OCI-LY3 (cell line): ENCODE results near the gene EIF4A3.

Experiments used
- H2AFZ ChIP-seq: fragments of 200-600, 300-600 bp; shearing (Covaris generic); 2 replicates; pipeline ENCODE4 v1.6.0; 2014; ENCODE audit warnings: antibody characterized with exemption, low read depth, low read length
- H3K27ac ChIP-seq: fragments of 200-600, 300-600 bp; sonication (generic); 2 replicates; pipeline ENCODE4 v1.5.1; 2014; ENCODE audit warnings: mild to moderate bottlenecking, low read length, moderate library complexity, mixed read lengths
- H3K27me3 ChIP-seq: fragments of 200-600, 300-600 bp; sonication (generic); 2 replicates; pipeline ENCODE4 v1.6.1; 2014; ENCODE audit warnings: low read depth, low read length, mixed read lengths
- H3K36me3 ChIP-seq: fragments of 200-600, 300-600 bp; sonication (generic); replicated peaks from 2 replicates; pipeline ENCODE3; 2014; ENCODE audit warnings: low read depth, low read length, mixed read lengths
- H3K4me1 ChIP-seq: fragments of 300-600, 200-600 bp; sonication (generic); 2 replicates; pipeline ENCODE4 v1.6.1; 2014; ENCODE audit warnings: low read length, mixed read lengths
- H3K4me2 ChIP-seq: fragments of 200-600, 300-600 bp; sonication (generic); 2 replicates; pipeline ENCODE4 v1.6.1; 2014; ENCODE audit warnings: low read length, mixed read lengths
- H3K4me3 ChIP-seq: fragments of 300-600, 200-600 bp; sonication (generic); 2 replicates; pipeline ENCODE4 v1.5.1; 2014; ENCODE audit warnings: antibody characterized with exemption, mild to moderate bottlenecking, low read length, moderate library complexity
- H3K79me2 ChIP-seq: fragments of 300-600, 200-600 bp; shearing (Covaris generic); 2 replicates; pipeline ENCODE4 v1.6.1; 2014; ENCODE audit warnings: mild to moderate bottlenecking, low read length, mixed read lengths
- H3K9ac ChIP-seq: fragments of 300-600, 200-600 bp; shearing (Covaris generic); 2 replicates; pipeline ENCODE4 v1.6.0; 2014; ENCODE audit warnings: mild to moderate bottlenecking, low read length, moderate library complexity
- H3K9me3 ChIP-seq: fragments of 200-600, 300-600 bp; shearing (Covaris generic); 2 replicates; pipeline ENCODE4 v1.6.1; 2014; ENCODE audit warnings: low read length, mixed read lengths; ENCODE audit not compliant: insufficient read depth
- H4K20me1 ChIP-seq: fragments of 200-600, 300-600 bp; sonication (generic); 2 replicates; pipeline ENCODE4 v1.6.1; 2016; ENCODE audit warnings: low read length, mixed read lengths; ENCODE audit not compliant: insufficient read depth
- CTCF ChIP-seq: fragments of 200-600, 300-600 bp; sonication (generic); IDR thresholded peaks from 2 replicates; pipeline ENCODE4 v1.5.1; 2014; ENCODE audit warnings: antibody characterized with exemption, low read length, low read depth
- EZH2phosphoT487 ChIP-seq: fragments of 200-600 bp; shearing (Covaris generic); IDR thresholded peaks from 2 replicates; pipeline ENCODE4 v1.6.1; 2018; ENCODE audit warnings: antibody characterized with exemption, mixed run types, low read depth

Gene EIF4A3

DNA sequence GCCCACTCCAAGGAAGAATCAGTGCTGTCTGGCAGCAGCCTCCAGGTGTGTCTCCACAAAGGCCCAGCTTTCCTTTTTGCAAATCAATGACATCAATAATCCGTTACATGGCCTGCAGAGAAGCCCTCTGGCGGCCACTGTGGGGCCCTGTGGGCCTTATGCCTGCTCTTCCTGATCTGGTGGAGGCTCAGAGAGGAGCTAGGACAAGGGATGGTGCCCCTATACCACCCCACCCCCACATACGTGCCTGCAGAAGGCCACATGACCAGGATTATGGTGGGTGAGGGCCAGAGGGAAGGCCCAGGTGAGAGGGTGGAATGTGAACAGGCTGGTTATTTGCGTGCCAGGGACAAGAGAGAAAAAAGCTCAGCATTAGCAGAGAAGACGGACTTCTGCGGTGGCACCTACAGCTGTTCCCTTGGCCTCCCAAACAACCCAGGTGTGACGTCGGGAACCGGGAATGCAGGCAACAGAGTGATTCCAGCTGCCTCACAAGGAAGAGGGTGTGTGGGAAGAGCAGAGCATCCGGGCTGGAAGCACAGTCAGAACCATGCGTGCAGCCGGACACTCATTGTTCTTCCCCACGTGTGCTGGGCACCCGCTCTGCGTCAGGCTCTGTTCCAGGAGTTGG, 22.5 kb downstream of the EIF4A3 start:
- Histone ChIP-seq H3K4me2 (no peak overlapping the region), H2AFZ (no peak overlapping the region)

GRCh38 chr17:80123791-80124190, 23.1 kb downstream of the EIF4A3 start:
- H3K4me1 ChIP-seq = no peaks in the 10 kb centered on the region
- H3K9me3 ChIP-seq = no peaks in the 10 kb centered on the region
- no peaks in the 10 kb centered on the region for H4K20me1 ChIP-seq
- no peaks in the 10 kb centered on the region for H3K79me2 ChIP-seq
- TF ChIP-seq EZH2phosphoT487 = no peak
- TF ChIP-seq CTCF = no peak
- no peak overlapping the region for H3K9ac ChIP-seq
- H3K27me3 ChIP-seq = no peaks in the 10 kb centered on the region
- H3K4me3 ChIP-seq = no peak overlapping the region
- H3K27ac ChIP-seq = no peak overlapping the region
- H3K36me3 ChIP-seq = no peaks in the 10 kb centered on the region
- no peak overlapping the region for H3K4me2 ChIP-seq
- no peak overlapping the region for H2AFZ ChIP-seq

More for the DNA sequence above, 22.5 kb downstream of the EIF4A3 start:
- Histone ChIP-seq H3K9ac (no peak overlapping the region), H3K4me1 (no peaks in the 10 kb centered on the region), H3K4me3 (no peak overlapping the region), H3K9me3 (no peaks in the 10 kb centered on the region), H3K79me2 (no peaks in the 10 kb centered on the region), H4K20me1 (no peaks in the 10 kb centered on the region), H3K27me3 (no peaks in the 10 kb centered on the region), H3K27ac (no peak overlapping the region), H3K36me3 (no peaks in the 10 kb centered on the region)
- TF ChIP-seq EZH2phosphoT487 (no peak), CTCF (peak; percentile 31; the same call in 1 of the 2 replicates)

DNA sequence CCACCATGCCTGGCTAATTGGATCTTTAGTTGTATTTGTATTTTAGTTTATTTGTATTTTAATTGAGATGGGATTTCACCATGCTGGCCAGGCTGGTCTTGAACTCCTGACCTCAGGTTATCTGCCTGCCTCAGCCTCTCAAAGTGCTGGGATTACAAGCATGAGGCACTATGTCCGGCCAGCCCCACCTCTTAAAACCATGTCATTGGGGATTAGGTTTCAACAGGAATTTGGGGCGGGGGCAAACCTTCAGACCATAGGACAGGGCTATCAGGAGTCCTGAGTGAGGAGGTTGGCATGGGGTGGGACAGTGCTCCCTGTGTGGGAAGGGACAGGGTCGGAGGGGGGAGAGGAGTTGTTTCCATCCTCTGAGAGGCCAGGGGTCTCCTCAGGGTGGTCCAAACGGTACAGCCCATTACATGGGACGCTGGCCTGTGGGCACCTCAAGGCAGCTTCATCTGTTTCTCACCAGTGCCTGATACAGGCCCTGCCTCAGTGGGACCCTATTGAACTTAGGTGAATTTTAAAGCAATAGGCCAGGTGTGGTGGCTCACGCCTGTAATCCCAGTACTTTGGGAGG, 23.9 kb downstream of the EIF4A3 start:
- H3K36me3 ChIP-seq = no peaks in the 10 kb centered on the region
- H3K4me1 ChIP-seq = no peaks in the 10 kb centered on the region
- no peaks in the 10 kb centered on the region for H3K79me2 ChIP-seq
- H3K27me3 ChIP-seq = no peaks in the 10 kb centered on the region
- no peak overlapping the region for H3K27ac ChIP-seq
- H3K9me3 ChIP-seq = no peaks in the 10 kb centered on the region
- H3K9ac ChIP-seq = no peak overlapping the region
- no peak overlapping the region for H3K4me3 ChIP-seq
- H2AFZ ChIP-seq = no peak overlapping the region
- H3K4me2 ChIP-seq = no peak overlapping the region
- H4K20me1 ChIP-seq = no peaks in the 10 kb centered on the region
- no peak for TF ChIP-seq CTCF
- no peak for TF ChIP-seq EZH2phosphoT487

DNA sequence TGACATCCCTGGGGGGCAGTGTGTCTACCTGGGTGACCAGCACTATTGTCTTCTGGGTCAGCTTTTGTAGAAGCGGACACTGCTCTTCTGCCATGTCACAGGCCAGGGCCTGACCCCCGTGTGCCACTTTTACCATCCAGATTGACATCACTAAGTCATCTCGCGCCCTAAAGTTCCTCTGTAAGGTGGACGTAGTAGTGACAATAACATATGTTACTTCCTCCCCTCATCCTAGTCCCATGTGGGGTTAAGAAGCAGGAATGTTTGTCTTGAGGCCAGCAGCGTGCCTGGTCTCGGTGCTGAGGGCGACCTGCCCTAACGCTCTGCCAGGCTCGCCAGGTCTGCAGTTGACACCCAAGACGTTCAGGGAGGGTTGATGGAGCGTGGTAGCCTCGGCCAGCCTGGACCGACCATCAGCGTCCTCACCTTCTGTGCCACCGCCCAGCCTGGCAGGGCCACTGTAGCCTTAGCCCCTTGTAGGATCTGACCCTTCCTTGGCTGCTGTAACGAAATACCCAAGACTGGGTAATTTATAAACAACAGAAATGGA, 24.8 kb downstream of the EIF4A3 start:
- no peak for TF ChIP-seq CTCF
- no peak for TF ChIP-seq EZH2phosphoT487
- no peak overlapping the region for H3K4me2 ChIP-seq
- H3K4me3 ChIP-seq = no peak overlapping the region
- H3K79me2 ChIP-seq = no peaks in the 10 kb centered on the region
- no peak overlapping the region for H3K9ac ChIP-seq
- H3K9me3 ChIP-seq = no peaks in the 10 kb centered on the region
- H3K27me3 ChIP-seq = no peaks in the 10 kb centered on the region
- no peaks in the 10 kb centered on the region for H3K36me3 ChIP-seq
- no peaks in the 10 kb centered on the region for H3K4me1 ChIP-seq
- H3K27ac ChIP-seq = no peak overlapping the region
- H2AFZ ChIP-seq = no peak overlapping the region
- no peaks in the 10 kb centered on the region for H4K20me1 ChIP-seq
